K562 (cell line): ENCODE results near the gene GPR42. TPM values are rescaled to one million over a fixed set of nuclear protein-coding genes. Genes with fewer than 3 reads are reported as not detected.

ENCODE experiments used
- ATAC-seq: fragments of 200-7000 bp; cut with Tn5 transposase; 3 replicates; pipeline ENCODE4 v1.9.1; 2020; ENCODE audit warnings: moderate library complexity
- BruUV-seq: library from RNA; stranded (reverse); fragments of 400-500 nt; replicated peaks from 2 replicates; lab custom pipeline; 2021; lab: Mats Ljungman, UMichigan
- CTCF ChIA-PET: fragments of 300-600 bp; formaldehyde crosslinking; extraction: SDS; loops from one replicate; lab custom pipeline; 2021; ENCODE audit warnings: low intra/inter-chr PET ratio; lab: Yijun Ruan, JAX
- POLR2A ChIA-PET: fragments of 300-600, 350-650 bp; sonication (Branson Sonifier 250); formaldehyde crosslinking; extraction: SDS; loops from one replicate; lab custom pipeline; 2021; ENCODE audit warnings: antibody characterized with exemption, inconsistent platforms; lab: Yijun Ruan, JAX
- DNase-seq, 4 experiments: peaks; one replicate each; pipeline versions ENCODE4 v3.0.0 to v3.0.0-alpha.2; 2011 to 2018; ENCODE audit warnings: low spot score in 3 of 4, mixed read lengths in 3 of 4; ENCODE audit errors: extremely low read depth in 1 of 4
- FAIRE-seq: peaks from 2 replicates; lab custom pipeline; 2011; peaks lifted over from hg19 to GRCh38; lab: Jason Lieb, UNC
- H2AFZ ChIP-seq: 2 replicates; pipeline ENCODE4 v1.6.0; 2011; ENCODE audit warnings: low read depth, low read length, control low read depth, inconsistent platforms
- H3K27ac ChIP-seq: fragments of 200-600 bp; 3 replicates; pipeline ENCODE4 v1.8.0; 2011; ENCODE audit warnings: low read depth, mild to moderate bottlenecking, control low read depth, inconsistent platforms, low read length, moderate library complexity, mixed read lengths; ENCODE audit errors: extremely low read depth
- H3K27me3 ChIP-seq, 2 experiments: fragments of 300-600 bp in 1 of 2; 2 replicates in 1 of 2; 3 replicates in 1 of 2; pipeline versions ENCODE4 v1.6.0 to v1.8.0; 2011; ENCODE audit warnings: inconsistent platforms in 2 of 2, low read length in 2 of 2, mild to moderate bottlenecking in 1 of 2, mixed read lengths in 1 of 2, moderate library complexity in 1 of 2; ENCODE audit not compliant: control insufficient read depth in 2 of 2, insufficient read depth in 2 of 2
- H3K36me3 ChIP-seq: fragments of 300-600 bp; 3 replicates; pipeline ENCODE4 v1.8.0; 2011; ENCODE audit warnings: mild to moderate bottlenecking, low read length, inconsistent platforms; ENCODE audit not compliant: control insufficient read depth, insufficient read depth
- H3K4me1 ChIP-seq, 2 experiments: fragments of 200-600 bp in 1 of 2; replicated peaks in 1 of 2; 2 replicates in 1 of 2; 3 replicates in 1 of 2; pipeline versions ENCODE4 v1.5.1 to v1.8.0; 2011; ENCODE audit warnings: inconsistent platforms in 2 of 2, low read length in 2 of 2, mild to moderate bottlenecking in 1 of 2, mixed read lengths in 1 of 2, moderate library complexity in 1 of 2; ENCODE audit not compliant: control insufficient read depth in 2 of 2, insufficient read depth in 2 of 2
- H3K4me2 ChIP-seq: 2 replicates; pipeline ENCODE4 v1.6.1; 2011; ENCODE audit warnings: low read length, control low read depth, inconsistent platforms, mixed read lengths; ENCODE audit not compliant: insufficient read depth
- H3K4me3 ChIP-seq: fragments of 200-600 bp; sonication (generic), shearing (Covaris generic); 2 replicates; pipeline ENCODE4 v1.5.1; 2016; ENCODE audit warnings: control low read depth, inconsistent platforms
- H3K79me2 ChIP-seq: fragments of 200-600 bp; 3 replicates; pipeline ENCODE4 v1.8.0; 2011; ENCODE audit warnings: low read length, inconsistent platforms; ENCODE audit not compliant: control insufficient read depth, insufficient read depth
- H3K9ac ChIP-seq, 2 experiments: 2 replicates each; pipeline versions ENCODE4 v1.6.0 to v1.6.1; 2011; ENCODE audit warnings: low read depth in 2 of 2, low read length in 2 of 2, control low read depth in 1 of 2, inconsistent platforms in 1 of 2, mild to moderate bottlenecking in 1 of 2, mixed read lengths in 1 of 2; ENCODE audit not compliant: insufficient read depth in 1 of 2
- H3K9me1 ChIP-seq: one replicate; pipeline ENCODE4 v1.6.0; 2011; ENCODE audit warnings: inconsistent platforms, mild to moderate bottlenecking, low read length, moderate library complexity; ENCODE audit not compliant: control insufficient read depth, insufficient read depth
- H3K9me3 ChIP-seq: replicated peaks from 2 replicates; pipeline ENCODE4 v1.5.1; 2011; ENCODE audit warnings: low read depth, low read length, inconsistent platforms; ENCODE audit not compliant: control insufficient read depth, insufficient read depth
- H4K20me1 ChIP-seq: replicated peaks from 2 replicates; pipeline ENCODE4 v1.6.1; 2011; ENCODE audit warnings: low read length, inconsistent platforms, mixed read lengths; ENCODE audit not compliant: control insufficient read depth, insufficient read depth
- HNRNPUL1 ChIP-seq: fragments of 200-400 bp; formaldehyde crosslinking; IDR thresholded peaks from 2 replicates; pipeline ENCODE4 v1.6.1; 2017; ENCODE audit warnings: low read length
- MCM7 ChIP-seq, 2 experiments: fragments of 450-650 bp; IDR thresholded peaks; 2 replicates each; pipeline ENCODE4 v1.6.1; 2016 to 2018
- MXD1 ChIP-seq: fragments of 250-450 bp; sonication (Bioruptor Pico); IDR thresholded peaks from 2 replicates; pipeline ENCODE4 v1.8.0; 2021; ENCODE audit warnings: borderline replicate concordance, mild to moderate bottlenecking, moderate library complexity; ENCODE audit not compliant: poor library complexity, severe bottlenecking
- PTBP1 ChIP-seq: fragments of 200-400 bp; formaldehyde crosslinking; IDR thresholded peaks from 2 replicates; pipeline ENCODE4 v1.6.1; 2017; ENCODE audit warnings: low read depth, low read length
- RBM22 ChIP-seq: fragments of 200-400 bp; formaldehyde crosslinking; IDR thresholded peaks from 2 replicates; pipeline ENCODE4 v1.6.1; 2018; ENCODE audit warnings: low read length, low read depth; ENCODE audit not compliant: poor library complexity, severe bottlenecking
- SMAD4 ChIP-seq: fragments of 250-450 bp; sonication (Bioruptor Pico); conservative IDR thresholded peaks from 2 replicates; pipeline ENCODE4 v1.8.0; 2021; ENCODE audit warnings: inconsistent platforms, mild to moderate bottlenecking, moderate library complexity
- SUPT5H ChIP-seq: fragments of 450-650 bp; IDR thresholded peaks from 2 replicates; pipeline ENCODE4 v1.6.1; 2016
- ZNF407 ChIP-seq: fragments of 450-650 bp; IDR thresholded peaks from 2 replicates; pipeline ENCODE4 v1.6.1; 2016; ENCODE audit warnings: low read depth
- ZNF589 ChIP-seq: fragments of 200-800 bp; sonication (Bioruptor generic); IDR thresholded peaks from 2 replicates; pipeline ENCODE4 v1.6.1; 2016; ENCODE audit warnings: low read depth, missing genetic modification characterization, missing compliant biosample characterization
- WGBS: fragments of 100-300 bp; shearing (Covaris generic); methylation state at CpG from one replicate; pipeline ENCODE4 v1.1.6; 2016; ENCODE audit warnings: low coverage, mixed read lengths; ENCODE audit not compliant: insufficient coverage; ENCODE audit errors: missing lambda C conversion rate; 5-methylcytosine and 5-hydroxymethylcytosine counted together
- in situ Hi-C: fragments of 300-500 bp; cut with MboI; formaldehyde crosslinking; loops from 4 replicates; pipeline ENCODE4 v1.15.0; 2018; ENCODE audit warnings: inconsistent platforms, mixed read lengths
- intact Hi-C: fragments of 100-400 bp; cut with micrococcal nuclease; formaldehyde crosslinking; loops from 2 replicates; pipeline ENCODE4 v1.14.2; 2022
- polyA plus RNA-seq, 8 experiments: library from polyadenylated mRNA; depleted of rRNA in 4 of 8; stranded (reverse) in 5 of 8; unstranded in 3 of 8; fragments of >200 nt; fragmentation: Nextera tagmentation in 2 of 8; fragmentation: Illumina TruSeq in 1 of 8; extraction: Ambion mirVana in 2 of 8; extraction: Trizol in 1 of 8; gene quantifications; 2 replicates each; pipeline versions ENCODE4 v1.2.1 to v1.2.3, GENCODE V29; 2011 to 2014; ENCODE audit warnings: inconsistent platforms in 1 of 8, missing spikeins in 1 of 8
- total RNA-seq, 7 experiments: library from RNA; depleted of rRNA in 6 of 7; stranded (reverse); fragments of >200 nt in 6 of 7; fragmentation: Illumina TruSeq in 2 of 7; extraction: Trizol in 2 of 7; gene quantifications; 2 replicates each; pipeline versions ENCODE4 v1.2.1 to v1.2.3, GENCODE V29; 2011 to 2021; ENCODE audit warnings: low replicate concordance in 1 of 7

GPR42 gene
- total and polyA plus RNA-seq, 9 of the 15 experiments (the other 6 are each of a cell fraction or from before 2014, with no cell fraction given): not detected

GRCh38 chr19:35340431-35340830 is 30.4 kb upstream of the GPR42 start:
- no peak overlapping the region for H3K4me2 ChIP-seq
- no peak for FAIRE-seq
- in situ Hi-C loops: no loop called here
- no peaks in the 10 kb centered on the region for H3K36me3 ChIP-seq
- H3K9me3 ChIP-seq: no peaks in the 10 kb centered on the region
- WGBS: 55% methylated on average over 11 of the region's 11 CpGs
- H3K79me2 ChIP-seq: no peaks in the 10 kb centered on the region
- no peaks in the 10 kb centered on the region for H4K20me1 ChIP-seq
- peaks cover 0 to 20% of the 10 kb centered on the region in 2 experiments; a peak in 2 of 5 replicates for H3K4me1 ChIP-seq
- intact Hi-C loops: no loop called here
- H3K9me1 ChIP-seq: no peaks in the 10 kb centered on the region
- no peak overlapping the region for H3K4me3 ChIP-seq
- TF ChIP-seq MXD1 (CRISPR knock-in tag) (no peak), PTBP1 (no peak), ZNF407 (no peak), ZNF589 (CRISPR knock-in tag) (no peak), HNRNPUL1 (no peak), RBM22 (no peak), SUPT5H (no peak), SMAD4 (CRISPR knock-in tag) (no peak), MCM7 (IDR thresholded peaks at IDR 0.05) (no peak)
- H3K9ac ChIP-seq: no peak overlapping the region
- H3K27ac ChIP-seq: no peak overlapping the region
- DNase-seq: no peak
- BruUV-seq: no TSS peak
- CTCF ChIA-PET: no interaction called here
- H2AFZ ChIP-seq: no peak overlapping the region
- POLR2A ChIA-PET: interaction anchor here (0.6 kb wide), 1 partner anchor 555 kb away, joined by 3 read pairs; no protein-coding TSS in a partner anchor
- no peak for ATAC-seq
- no peaks in the 10 kb centered on the region for H3K27me3 ChIP-seq
